Putamen (tissue), 1 donor: ENCODE results near the gene HOXD11.

Experiments used
- DNase-seq: peaks from one replicate; pipeline ENCODE4 v3.0.0-alpha.2; 2016; ENCODE audit warnings: low spot score

The HOXD11 gene

GRCh38 chr2:176121190-176122051 lies 14.3 kb downstream of the HOXD11 start:
- DNase-seq = no peak

DNA sequence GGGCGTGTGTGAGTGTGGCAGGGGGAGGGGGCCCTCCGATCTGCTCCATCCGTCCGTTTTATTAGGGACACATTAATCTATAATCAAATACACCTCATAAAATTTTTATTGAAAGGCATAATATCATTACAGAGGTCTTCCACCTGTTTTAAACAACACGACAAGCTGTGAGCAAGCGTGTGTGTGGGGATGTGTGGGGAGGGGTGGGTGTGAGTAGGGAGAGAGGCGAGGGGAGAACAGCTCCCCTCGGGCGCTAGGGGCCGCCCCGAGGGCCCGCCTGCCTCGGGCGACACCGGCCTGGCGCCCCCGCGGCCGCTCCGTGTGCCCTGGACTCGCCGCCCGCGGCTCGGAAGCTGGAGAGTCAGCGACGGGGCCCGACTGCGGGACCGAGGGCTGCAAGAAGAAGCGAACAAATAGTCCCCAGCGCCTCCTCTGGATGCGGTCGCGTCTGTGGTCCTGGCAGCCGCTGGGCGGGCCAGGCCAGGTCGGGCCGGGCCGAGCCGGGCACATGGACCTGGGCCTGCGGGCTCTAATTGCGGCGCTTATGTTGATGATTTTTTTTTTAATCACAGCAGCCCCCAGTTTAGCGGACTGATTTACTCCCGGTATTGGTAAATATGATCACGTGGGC lies 15.1 kb downstream of the HOXD11 start:
- DNase-seq = no peak

DNA sequence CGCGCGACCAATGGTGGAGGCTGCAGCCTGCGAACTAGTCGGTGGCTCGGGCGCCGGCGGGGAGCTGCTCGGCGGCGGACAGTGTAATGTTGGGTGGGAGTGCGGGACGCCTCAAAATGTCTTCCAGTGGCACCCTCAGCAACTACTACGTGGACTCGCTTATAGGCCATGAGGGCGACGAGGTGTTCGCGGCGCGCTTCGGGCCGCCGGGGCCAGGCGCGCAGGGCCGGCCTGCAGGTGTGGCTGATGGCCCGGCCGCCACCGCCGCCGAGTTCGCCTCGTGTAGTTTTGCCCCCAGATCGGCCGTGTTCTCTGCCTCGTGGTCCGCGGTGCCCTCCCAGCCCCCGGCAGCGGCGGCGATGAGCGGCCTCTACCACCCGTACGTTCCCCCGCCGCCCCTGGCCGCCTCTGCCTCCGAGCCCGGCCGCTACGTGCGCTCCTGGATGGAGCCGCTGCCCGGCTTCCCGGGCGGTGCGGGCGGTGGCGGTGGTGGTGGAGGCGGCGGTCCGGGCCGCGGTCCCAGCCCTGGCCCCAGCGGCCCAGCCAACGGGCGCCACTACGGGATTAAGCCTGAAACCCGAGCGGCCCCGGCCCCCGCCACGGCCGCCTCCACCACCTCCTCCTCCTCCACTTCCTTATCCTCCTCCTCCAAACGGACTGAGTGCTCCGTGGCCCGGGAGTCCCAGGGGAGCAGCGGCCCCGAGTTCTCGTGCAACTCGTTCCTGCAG lies 15.8 kb downstream of the HOXD11 start, which contains the start of gene HOXD9:
Gene HOXD9 (plus strand): TSS at position 37 of the 728 bp plus-strand sequence. CDS start 50 bp downstream, at position 87.
- no peak for DNase-seq

GRCh38 chr2:176123411-176124109 lies 16.5 kb downstream of the HOXD11 start:
- DNase-seq = no peak

DNA sequence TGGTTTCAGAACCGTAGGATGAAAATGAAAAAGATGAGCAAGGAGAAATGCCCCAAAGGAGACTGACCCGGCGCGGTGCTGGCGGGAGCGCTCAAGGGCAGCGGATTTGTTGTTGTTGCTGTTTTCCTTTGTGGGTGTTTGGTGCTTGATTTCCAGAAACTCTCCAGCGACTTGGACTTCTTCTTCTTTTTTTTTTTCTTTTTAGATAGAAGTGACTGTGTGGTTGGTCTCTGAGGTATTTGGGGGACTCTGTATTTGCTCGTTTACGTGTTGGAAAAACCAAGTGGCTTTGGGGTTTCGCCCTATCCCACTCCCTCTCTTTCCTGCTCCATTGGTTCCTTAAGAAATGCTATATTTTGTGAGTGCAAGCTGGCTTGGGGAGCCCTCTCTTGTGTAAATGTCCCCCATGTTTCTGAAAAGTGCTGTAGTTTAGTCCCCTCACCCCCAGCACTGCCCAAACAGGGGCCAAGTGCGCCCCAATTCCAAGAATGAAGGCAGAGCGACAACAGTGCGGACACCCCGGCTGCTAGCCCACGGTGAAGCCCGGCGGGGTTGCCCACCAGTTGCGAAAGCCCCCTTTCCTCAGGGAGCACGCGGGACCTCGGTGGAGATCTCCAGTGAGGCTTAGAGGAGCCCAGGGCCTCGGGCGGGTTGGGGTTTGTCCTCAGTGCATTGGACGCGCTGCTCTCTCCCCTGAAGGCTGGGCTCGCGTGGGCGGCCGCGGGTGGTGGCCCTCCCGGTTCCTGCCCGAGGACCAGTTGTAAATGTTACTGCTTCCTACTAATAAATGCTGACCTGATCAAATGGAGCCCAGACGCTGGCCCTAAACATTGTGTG lies 17.2 kb downstream of the HOXD11 start:
- DNase-seq = no peak

GRCh38 chr2:176124947-176125771 lies 18.1 kb downstream of the HOXD11 start:
- DNase-seq = no peak

GRCh38 chr2:176125772-176126054 lies 18.6 kb downstream of the HOXD11 start:
- no peak for DNase-seq

- peak; percentile 49 for DNase-seq
These were observed 20.1 kb downstream of the HOXD11 start for GRCh38 chr2:176126929-176127773.

GRCh38 chr2:176127774-176128072 lies 20.6 kb downstream of the HOXD11 start:
- DNase-seq = no peak

- no peak for DNase-seq
These were observed 21.3 kb downstream of the HOXD11 start for GRCh38 chr2:176128172-176128981.

GRCh38 chr2:176128982-176129796 lies 22.1 kb downstream of the HOXD11 start, which contains the start of gene HOXD8:
TSS of gene HOXD8 (plus strand) at chr2:176129705. CDS start at chr2:176130367, 662 bp downstream.
- DNase-seq = no peak

DNA sequence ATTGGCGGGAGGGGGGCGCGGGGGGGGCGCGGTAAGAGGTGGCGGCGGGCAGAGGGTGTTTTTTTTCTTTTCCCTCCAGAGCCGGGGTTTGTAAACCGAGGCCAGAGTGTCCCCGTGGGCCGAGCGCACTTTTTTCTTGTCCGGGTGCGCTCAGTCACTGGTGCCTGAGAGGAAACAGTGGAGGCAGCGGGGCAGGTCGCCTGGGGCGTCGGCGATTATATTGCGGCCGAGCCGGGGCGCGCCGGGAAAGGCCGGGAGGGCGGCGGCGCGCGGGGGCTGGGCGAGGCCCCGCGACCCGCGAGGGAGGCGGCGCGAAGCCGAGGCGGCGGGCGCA lies 22.7 kb downstream of the HOXD11 start:
- DNase-seq = no peak

DNA sequence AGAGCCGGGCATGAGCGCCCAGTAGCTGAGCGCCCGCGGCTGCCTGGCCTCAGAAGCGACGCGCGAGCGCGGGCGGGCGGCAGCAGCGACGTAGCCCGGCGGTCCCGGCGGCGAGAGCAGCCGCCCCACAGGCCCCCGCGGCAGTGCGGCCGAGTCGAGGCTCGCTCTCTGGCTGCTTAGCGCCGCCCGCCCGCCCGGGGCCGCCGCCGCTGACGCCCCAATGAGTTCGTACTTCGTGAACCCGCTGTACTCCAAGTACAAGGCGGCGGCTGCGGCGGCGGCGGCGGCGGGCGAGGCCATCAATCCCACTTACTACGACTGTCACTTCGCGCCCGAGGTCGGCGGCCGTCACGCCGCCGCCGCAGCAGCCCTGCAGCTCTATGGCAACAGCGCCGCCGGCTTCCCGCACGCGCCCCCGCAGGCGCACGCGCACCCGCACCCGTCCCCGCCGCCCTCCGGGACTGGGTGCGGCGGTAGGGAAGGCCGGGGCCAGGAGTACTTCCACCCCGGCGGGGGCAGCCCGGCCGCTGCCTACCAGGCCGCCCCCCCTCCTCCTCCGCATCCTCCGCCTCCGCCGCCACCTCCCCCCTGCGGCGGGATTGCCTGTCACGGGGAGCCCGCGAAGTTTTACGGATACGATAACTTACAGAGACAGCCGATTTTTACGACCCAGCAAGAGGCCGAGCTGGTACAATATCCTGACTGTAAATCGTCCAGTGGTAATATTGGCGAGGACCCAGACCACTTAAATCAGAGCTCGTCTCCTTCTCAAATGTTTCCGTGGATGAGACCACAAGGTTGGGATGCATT lies 23.3 kb downstream of the HOXD11 start:
- DNase-seq = no peak

- no peak for DNase-seq
These were observed 24.1 kb downstream of the HOXD11 start for GRCh38 chr2:176130957-176131847.

GRCh38 chr2:176131848-176132158 lies 24.7 kb downstream of the HOXD11 start:
- no peak for DNase-seq
